SK-N-SH treated with all-trans-retinoic acid at 6 μM for 48 hours (cell line): ENCODE results near the gene DOLPP1.

Experiments used
- BACH2 ChIP-seq: fragments of 250-450 bp; sonication (Bioruptor Pico); IDR thresholded peaks from 2 replicates; pipeline ENCODE4 v1.9.0; 2021; ENCODE audit warnings: mild to moderate bottlenecking, borderline replicate concordance
- ZFP30 ChIP-seq: fragments of 450-650 bp; formaldehyde crosslinking; IDR thresholded peaks from 2 replicates; pipeline ENCODE4 v1.5.0; 2022; ENCODE audit warnings: mild to moderate bottlenecking, moderate library complexity
- ZNF565 ChIP-seq: fragments of 450-650 bp; formaldehyde crosslinking; conservative IDR thresholded peaks from 2 replicates; pipeline ENCODE4 v1.5.0; 2020; ENCODE audit warnings: low read depth, mild to moderate bottlenecking, moderate library complexity

GRCh38 chr9:129138144-129138462 is 57.2 kb downstream of the DOLPP1 start:
- TF ChIP-seq ZNF565 (CRISPR knock-in tag) = no peak
- TF ChIP-seq BACH2 (CRISPR knock-in tag) = no peak
- TF ChIP-seq ZFP30 (CRISPR knock-in tag) = no peak
